Sigmoid colon (tissue), 7 donors: ENCODE measurements around the gene BCR. TPM values are rescaled to one million over a fixed set of nuclear protein-coding genes. Genes with fewer than 3 reads are reported as not detected.
A peak's percentile ranks its signal among the peaks of the same experiment; 100 is the strongest.

ENCODE experiments used
- DNase-seq: peaks from one replicate; pipeline ENCODE4 v3.0.0-alpha.2; 2019
- H3K27ac ChIP-seq, 4 donors: fragments of 200-600 bp; sonication (generic); one replicate each; pipeline ENCODE4 v1.5.1; 2016 to 2019; ENCODE audit warnings: mild to moderate bottlenecking in 1 of 4
- H3K27me3 ChIP-seq, 3 donors: fragments of 200-600 bp; sonication (generic); one replicate each; pipeline ENCODE4 v1.5.1; 2019; ENCODE audit warnings: mild to moderate bottlenecking in 1 of 3
- H3K36me3 ChIP-seq, 4 donors: fragments of 200-600 bp; sonication (generic); one replicate each; pipeline ENCODE4 v1.5.1; 2016 to 2019
- H3K4me1 ChIP-seq, 4 donors: fragments of 200-600 bp; sonication (generic); one replicate each; pipeline ENCODE4 v1.5.1; 2017 to 2019
- H3K4me3 ChIP-seq, 4 donors: fragments of 200-600 bp; sonication (generic); one replicate each; pipeline ENCODE4 v1.5.1; 2017 to 2019; ENCODE audit warnings: mild to moderate bottlenecking in 2 of 4, moderate library complexity in 1 of 4
- H3K9me3 ChIP-seq, 4 donors: fragments of 200-600 bp in 3 of 4; sonication (generic) in 3 of 4; one replicate each; pipeline versions ENCODE4 v1.5.1 to v1.6.1; 2013 to 2019
- EP300 ChIP-seq, 4 donors: sonication (generic); formaldehyde crosslinking; IDR thresholded peaks; one replicate each; pipeline ENCODE4 v1.6.1; 2017; ENCODE audit warnings: antibody characterized with exemption in 4 of 4
- POLR2A ChIP-seq, 2 donors: fragments of 450-650 bp; IDR thresholded peaks; one replicate each; pipeline ENCODE4 v1.6.1; 2016; ENCODE audit warnings: antibody characterized with exemption in 2 of 2, mild to moderate bottlenecking in 2 of 2, moderate library complexity in 2 of 2
- POLR2AphosphoS5 ChIP-seq, 4 donors: sonication (generic); formaldehyde crosslinking; IDR thresholded peaks; one replicate each; pipeline ENCODE4 v1.6.1; 2017; ENCODE audit warnings: antibody characterized with exemption in 4 of 4
- WGBS, 2 donors: extraction: QIAGEN DNeasy Blood & Tissue Kit; methylation state at CpG; one replicate each; pipeline ENCODE4 v1.1.7; 2013; 5-methylcytosine and 5-hydroxymethylcytosine counted together
- intact Hi-C: fragments of 100-400 bp; cut with DNase I; formaldehyde crosslinking; loops from one replicate; pipeline ENCODE4 v1.15.1; 2023
- polyA plus RNA-seq, 3 donors: library from polyadenylated mRNA; stranded (reverse); fragments of 200-250 nt; gene quantifications; one replicate each; pipeline ENCODE4 v1.2.3, GENCODE V29; 2013
- total RNA-seq, 4 donors: library from RNA; depleted of rRNA; stranded (reverse); fragments of >200 nt; gene quantifications; one replicate each; pipeline ENCODE4 v1.1.0, GENCODE V29; 2016
- TF ChIP-seq, protein P1 (sequence below), 4 experiments: fragments of 450-650 bp in 3 of 4; fragments of 200-600 bp in 1 of 4; IDR thresholded peaks; one replicate each; pipeline ENCODE4 v1.5.1; 2016 to 2019; ENCODE audit warnings: antibody characterized with exemption in 4 of 4, mild to moderate bottlenecking in 3 of 4, moderate library complexity in 2 of 4
- donor health status: healthy with polysubstance abuse.
- donor health status: Bipolar disorder and iron deficiency.
- donor health status: healthy.

The BCR gene
- total and polyA plus RNA-seq, 7 donors: 10.8 to 39.9 (median 17.5) TPM

DNA sequence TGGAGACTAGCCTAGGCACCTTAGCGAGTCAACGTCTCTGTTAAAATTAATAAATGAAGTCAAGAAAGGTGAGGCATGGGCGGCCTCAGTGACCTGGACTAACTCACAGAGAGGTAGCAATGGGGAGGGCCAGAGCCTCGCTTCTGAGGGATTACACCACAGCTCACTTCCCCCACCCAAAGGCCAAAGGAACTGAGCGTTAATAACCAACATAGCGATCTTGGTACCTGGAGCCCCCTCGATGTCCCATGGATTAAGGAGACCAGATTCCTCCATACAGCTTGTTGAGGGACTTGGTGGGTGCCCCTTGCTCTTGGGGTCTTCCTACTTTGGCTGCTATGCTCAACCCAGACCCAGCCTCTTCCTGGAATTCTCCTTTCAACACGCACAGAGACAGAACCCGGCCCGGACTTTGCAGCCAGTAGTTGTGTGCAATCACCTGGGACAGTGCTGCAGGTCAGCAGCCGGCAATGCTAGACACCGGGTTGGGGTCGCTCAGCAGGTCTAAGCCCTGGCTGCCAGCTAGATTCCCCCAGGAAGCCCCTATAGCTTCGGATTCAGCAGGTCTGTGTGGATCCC, 70.6 kb downstream of the BCR start:
- H3K4me1 ChIP-seq: peaks cover 0 to 11% (median 6%) of the 10 kb centered on the region in 4 donors
- WGBS, 2 donors: 95 to 96% methylated on average over 14 of the region's 14 CpGs
- intact Hi-C loops: no loop called here
- H3K36me3 ChIP-seq: peaks cover 0 to 19% (median 5%) of the 10 kb centered on the region in 4 donors
- TF ChIP-seq POLR2AphosphoS5 (IDR thresholded peaks at IDR 0.05): no peak
- H3K4me3 ChIP-seq: no peak overlapping the region
- H3K27me3 ChIP-seq: no peaks in the 10 kb centered on the region
- no peaks in the 10 kb centered on the region for H3K9me3 ChIP-seq
- H3K27ac ChIP-seq: no peak overlapping the region
- DNase-seq: no peak

GRCh38 chr22:23251445-23252093, 71.3 kb downstream of the BCR start:
- 81 to 86% methylated on average over 8 of the region's 8 CpGs for WGBS, 2 donors
- Histone ChIP-seq H3K36me3 (peaks cover 0 to 19% (median 5%) of the 10 kb centered on the region in 4 donors), H3K4me3 (no peak overlapping the region), H3K27ac (no peak overlapping the region), H3K27me3 (no peaks in the 10 kb centered on the region), H3K9me3 (no peaks in the 10 kb centered on the region), H3K4me1 (peaks cover 0 to 17% (median 11%) of the 10 kb centered on the region in 4 donors)
- DNase-seq: no peak
- no peak for TF ChIP-seq POLR2AphosphoS5 (IDR thresholded peaks at IDR 0.05)
- TF ChIP-seq, protein P1, sequence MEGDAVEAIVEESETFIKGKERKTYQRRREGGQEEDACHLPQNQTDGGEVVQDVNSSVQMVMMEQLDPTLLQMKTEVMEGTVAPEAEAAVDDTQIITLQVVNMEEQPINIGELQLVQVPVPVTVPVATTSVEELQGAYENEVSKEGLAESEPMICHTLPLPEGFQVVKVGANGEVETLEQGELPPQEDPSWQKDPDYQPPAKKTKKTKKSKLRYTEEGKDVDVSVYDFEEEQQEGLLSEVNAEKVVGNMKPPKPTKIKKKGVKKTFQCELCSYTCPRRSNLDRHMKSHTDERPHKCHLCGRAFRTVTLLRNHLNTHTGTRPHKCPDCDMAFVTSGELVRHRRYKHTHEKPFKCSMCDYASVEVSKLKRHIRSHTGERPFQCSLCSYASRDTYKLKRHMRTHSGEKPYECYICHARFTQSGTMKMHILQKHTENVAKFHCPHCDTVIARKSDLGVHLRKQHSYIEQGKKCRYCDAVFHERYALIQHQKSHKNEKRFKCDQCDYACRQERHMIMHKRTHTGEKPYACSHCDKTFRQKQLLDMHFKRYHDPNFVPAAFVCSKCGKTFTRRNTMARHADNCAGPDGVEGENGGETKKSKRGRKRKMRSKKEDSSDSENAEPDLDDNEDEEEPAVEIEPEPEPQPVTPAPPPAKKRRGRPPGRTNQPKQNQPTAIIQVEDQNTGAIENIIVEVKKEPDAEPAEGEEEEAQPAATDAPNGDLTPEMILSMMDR (IDR thresholded peaks at IDR 0.05): no peak
- no peak for TF ChIP-seq EP300 (IDR thresholded peaks at IDR 0.05)
- TF ChIP-seq POLR2A (IDR thresholded peaks at IDR 0.05): no peak
- intact Hi-C loops: no loop called here

DNA sequence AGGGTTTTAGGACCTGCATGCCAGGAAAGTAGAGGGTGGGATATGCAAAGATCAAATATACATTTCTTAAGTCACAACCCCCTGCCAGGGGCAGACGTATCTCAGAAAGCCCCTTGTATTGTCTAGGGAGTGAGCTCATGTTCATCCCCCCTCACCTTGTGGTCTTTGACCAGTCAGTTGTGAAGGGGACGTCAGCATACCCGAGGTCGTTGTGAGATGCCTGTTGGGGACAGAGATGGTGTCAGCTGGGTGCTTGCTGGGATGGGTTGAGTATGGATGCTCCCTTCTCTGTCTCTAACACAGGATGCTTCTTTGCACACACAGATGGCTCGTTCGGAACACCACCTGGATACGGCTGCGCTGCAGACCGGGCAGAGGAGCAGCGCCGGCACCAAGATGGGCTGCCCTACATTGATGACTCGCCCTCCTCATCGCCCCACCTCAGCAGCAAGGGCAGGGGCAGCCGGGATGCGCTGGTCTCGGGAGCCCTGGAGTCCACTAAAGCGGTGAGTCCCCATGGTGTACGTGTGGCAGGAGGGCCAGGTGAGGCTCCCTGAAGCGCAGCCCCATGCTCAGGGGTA, 73.3 kb downstream of the BCR start:
- H3K27ac ChIP-seq: no peak overlapping the region
- H3K36me3 ChIP-seq: peaks cover 0 to 19% (median 5%) of the 10 kb centered on the region in 4 donors
- 92 to 95% methylated on average over 19 of the region's 19 CpGs for WGBS, 2 donors
- peaks cover 0 to 34% (median 24%) of the 10 kb centered on the region in 4 donors for H3K4me1 ChIP-seq
- no peaks in the 10 kb centered on the region for H3K27me3 ChIP-seq
- no peak overlapping the region for H3K4me3 ChIP-seq
- no peak for TF ChIP-seq POLR2A (IDR thresholded peaks at IDR 0.05)
- TF ChIP-seq EP300 (IDR thresholded peaks at IDR 0.05): no peak
- TF ChIP-seq POLR2AphosphoS5 (IDR thresholded peaks at IDR 0.05): no peak
- TF ChIP-seq, protein P1 (IDR thresholded peaks at IDR 0.05): no peak
- H3K9me3 ChIP-seq: no peaks in the 10 kb centered on the region
- intact Hi-C loops: no loop called here
- DNase-seq: no peak

- Histone ChIP-seq H3K4me1 (peaks cover 0 to 34% (median 24%) of the 10 kb centered on the region in 4 donors), H3K36me3 (peaks cover 0 to 19% (median 5%) of the 10 kb centered on the region in 4 donors), H3K27me3 (no peaks in the 10 kb centered on the region), H3K27ac (peak overlapping the region in 2 of 4 donors; percentile 72 to 78), H3K9me3 (no peaks in the 10 kb centered on the region), H3K4me3 (no peak overlapping the region)
- TF ChIP-seq, protein P1 (IDR thresholded peaks at IDR 0.05): no peak
- no peak for TF ChIP-seq EP300 (IDR thresholded peaks at IDR 0.05)
- no peak for TF ChIP-seq POLR2A (IDR thresholded peaks at IDR 0.05)
- TF ChIP-seq POLR2AphosphoS5 (IDR thresholded peaks at IDR 0.05): no peak
- intact Hi-C loops: no loop called here
- DNase-seq: no peak
- WGBS, 2 donors: 82 to 85% methylated on average over 8 of the region's 8 CpGs
Observed at GRCh38 chr22:23255506-23256170, 75.3 kb downstream of the BCR start.
